ENCODE data around the gene SYT1.

The SYT1 gene

GRCh38 chr12:79301181-79301580 lies 436.6 kb downstream of the SYT1 start:
- DNase-seq, result no peak

GRCh38 chr12:79302162-79302814 lies 437.7 kb downstream of the SYT1 start:
- DNase-seq, result no peak

DNA sequence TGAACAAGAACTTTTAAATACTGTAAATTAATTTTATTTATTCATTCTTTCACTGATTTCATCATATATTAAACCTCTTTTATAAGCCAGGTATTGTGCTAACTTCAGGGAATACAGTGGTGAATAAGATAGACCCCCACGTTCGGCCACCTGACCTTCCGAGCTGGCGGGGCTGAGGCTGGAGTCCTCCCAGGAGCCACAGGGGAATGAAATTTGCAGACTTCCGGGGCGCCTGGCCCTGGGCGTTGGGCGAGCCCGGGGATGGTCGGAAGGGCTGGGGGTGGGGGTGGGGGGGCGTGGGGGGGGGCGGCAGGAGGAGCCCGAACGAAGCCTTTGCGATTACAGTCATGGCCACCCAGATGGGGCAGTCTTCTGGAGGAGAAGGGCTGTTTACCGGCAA lies 442.8 kb downstream of the SYT1 start:
- DNase-seq, result no peak

- no peak for DNase-seq
Measured at GRCh38 chr12:79309039-79309438, 444.5 kb downstream of the SYT1 start.

DNA sequence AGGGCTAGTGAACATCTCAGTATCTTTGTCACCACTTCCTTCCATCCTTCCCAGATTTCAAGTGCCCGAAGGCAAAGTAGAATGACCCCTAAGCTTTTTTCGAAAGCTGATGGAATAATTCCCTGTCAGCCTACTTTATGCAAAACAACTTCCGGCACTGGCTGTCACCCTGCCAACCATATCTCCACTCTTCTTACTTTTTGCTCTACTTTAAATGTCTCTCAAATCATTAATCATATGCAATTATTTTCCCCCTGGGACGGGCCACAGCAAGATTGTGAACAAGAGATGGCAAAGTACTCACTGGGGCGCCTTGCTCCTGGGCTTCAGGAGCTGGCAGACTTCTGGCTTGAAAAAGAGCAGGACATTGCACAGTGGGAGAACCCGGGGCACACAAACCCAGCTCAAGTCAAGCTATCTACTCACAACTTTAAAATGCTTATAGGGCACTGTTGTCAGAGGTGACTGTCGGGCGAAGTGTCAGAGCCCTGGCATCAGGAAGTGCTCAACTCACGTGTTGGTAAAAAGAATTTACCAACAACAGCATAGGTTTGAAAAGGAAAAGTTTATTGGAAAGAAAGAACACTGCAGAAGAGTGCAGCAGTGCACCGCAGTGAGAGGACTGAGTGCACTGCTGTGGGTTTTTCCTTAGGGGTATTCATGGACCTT lies 452.7 kb downstream of the SYT1 start:
- DNase-seq, result no peak

- DNase-seq, result no peak
Measured at GRCh38 chr12:79322905-79323304, 458.3 kb downstream of the SYT1 start.

DNA sequence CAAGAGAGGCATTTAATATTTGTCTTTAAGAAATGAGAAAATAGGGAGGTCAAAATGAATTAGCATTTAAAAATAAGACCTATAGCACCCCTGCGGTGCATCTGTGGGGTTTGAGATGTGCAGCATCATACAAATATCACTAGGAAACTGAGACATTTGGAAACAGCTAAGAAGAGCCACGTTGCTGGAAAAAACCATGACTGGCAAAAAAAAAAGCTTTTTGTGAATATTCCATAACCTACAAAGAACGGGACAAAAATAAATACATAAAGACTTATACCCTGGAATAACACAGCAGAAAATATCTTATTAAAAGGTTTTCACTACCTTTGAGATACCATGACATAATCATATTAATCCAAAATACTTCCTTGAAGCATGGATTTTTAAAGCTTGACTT lies 460.0 kb downstream of the SYT1 start:
- DNase-seq, result no peak

DNA sequence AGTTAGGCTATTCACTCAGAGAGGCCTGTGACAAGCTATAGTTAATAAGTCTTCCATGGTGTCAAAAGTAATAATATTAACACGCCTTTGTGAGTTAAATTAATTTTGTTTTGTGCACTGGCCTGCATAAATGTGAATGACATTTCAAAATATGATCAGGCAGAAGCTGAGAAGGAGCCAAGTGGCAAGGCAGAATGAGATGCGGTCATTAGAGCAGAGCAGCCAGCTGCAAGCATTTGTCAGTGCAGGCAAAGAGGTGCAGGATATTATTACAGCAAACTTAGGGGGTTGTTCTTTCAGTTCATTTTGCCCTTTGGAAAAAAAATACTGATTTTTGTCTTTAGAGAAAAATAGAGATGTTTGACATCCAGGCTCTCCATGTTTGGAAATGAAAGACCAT lies 461.6 kb downstream of the SYT1 start:
- DNase-seq, result no peak

GRCh38 chr12:79326663-79327062 lies 462.1 kb downstream of the SYT1 start:
- DNase-seq, result no peak

- DNase-seq, result no peak
Measured at GRCh38 chr12:79327465-79327864, 462.9 kb downstream of the SYT1 start.

GRCh38 chr12:79329933-79330332 lies 465.4 kb downstream of the SYT1 start:
- no peak for DNase-seq

- DNase-seq, result no peak
Measured at GRCh38 chr12:79331870-79332269, 467.3 kb downstream of the SYT1 start.

GRCh38 chr12:79333144-79333543 lies 468.6 kb downstream of the SYT1 start:
- no peak for DNase-seq

GRCh38 chr12:79337662-79338290 lies 473.2 kb downstream of the SYT1 start:
- DNase-seq, result no peak

DNA sequence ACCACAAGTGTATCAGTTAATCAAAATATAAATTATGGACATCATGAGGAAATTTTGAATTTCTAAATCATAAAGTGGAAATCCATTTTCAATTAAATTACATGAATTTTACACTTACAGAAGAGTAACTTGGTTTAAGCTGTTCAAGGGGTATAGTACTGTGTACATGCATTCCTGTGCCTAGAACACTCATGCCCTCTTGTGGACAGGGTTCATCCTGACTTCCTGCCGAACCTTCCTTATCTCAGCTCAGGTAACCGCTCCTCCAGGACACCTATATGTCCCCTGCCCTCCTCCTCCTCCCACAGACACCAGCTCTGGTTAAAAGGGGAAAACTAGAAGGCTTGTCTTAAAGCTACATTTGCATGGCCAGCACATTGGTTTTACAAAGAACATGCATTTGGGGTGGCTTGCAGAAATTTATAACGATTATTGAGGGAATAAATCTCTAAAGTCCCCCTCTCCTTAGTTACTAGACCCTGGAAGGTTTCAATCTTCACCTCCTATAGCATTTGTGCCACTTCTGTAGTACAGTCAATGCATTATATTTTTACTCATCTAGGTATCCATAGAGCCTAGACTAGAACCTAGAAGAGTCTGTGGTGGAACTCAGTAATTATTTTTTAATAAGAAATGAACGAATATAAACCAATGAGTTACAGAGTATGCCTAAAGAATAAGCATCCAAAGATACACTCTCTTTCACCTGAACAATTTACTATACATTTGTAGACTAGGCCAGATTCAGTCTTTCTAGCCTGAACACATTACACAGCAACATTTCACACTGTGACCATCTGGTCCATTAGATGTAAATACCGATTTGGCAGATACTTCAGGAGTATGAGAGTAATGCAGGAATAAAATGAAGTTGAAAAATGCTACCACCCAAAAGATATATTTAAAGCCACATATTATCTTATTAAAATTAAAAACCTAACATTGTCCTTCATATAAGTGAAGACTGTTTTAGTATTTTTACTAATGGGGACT lies 480.6 kb downstream of the SYT1 start:
- no peak for DNase-seq

GRCh38 chr12:79347866-79348265 lies 483.3 kb downstream of the SYT1 start:
- no peak for DNase-seq

DNA sequence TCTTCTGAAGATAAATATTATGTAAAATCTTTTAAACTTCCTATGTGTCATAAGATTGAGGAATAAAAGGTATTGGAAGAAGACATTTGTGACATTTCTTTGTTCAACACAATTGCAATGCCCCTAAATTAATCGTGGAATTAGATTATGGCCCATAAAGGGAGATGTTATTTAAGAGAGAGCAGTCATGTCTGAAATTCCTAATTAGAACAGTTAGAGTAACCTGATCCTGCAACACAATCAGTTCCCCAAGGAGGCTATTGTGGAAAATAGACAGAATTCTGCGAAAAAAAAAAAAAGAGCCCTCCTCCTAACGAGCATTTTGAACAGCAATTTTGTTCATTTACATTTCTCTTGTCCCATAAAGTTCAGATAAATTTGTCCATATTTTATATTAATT lies 486.7 kb downstream of the SYT1 start:
- DNase-seq, result no peak

GRCh38 chr12:79356216-79356615 lies 491.6 kb downstream of the SYT1 start:
- no peak for DNase-seq

GRCh38 chr12:79357048-79357447 lies 492.5 kb downstream of the SYT1 start:
- DNase-seq, result no peak

- no peak for DNase-seq
Measured at GRCh38 chr12:79358716-79359300, 494.2 kb downstream of the SYT1 start.

- no peak for DNase-seq
Measured at GRCh38 chr12:79360286-79360685, 495.7 kb downstream of the SYT1 start.

DNA sequence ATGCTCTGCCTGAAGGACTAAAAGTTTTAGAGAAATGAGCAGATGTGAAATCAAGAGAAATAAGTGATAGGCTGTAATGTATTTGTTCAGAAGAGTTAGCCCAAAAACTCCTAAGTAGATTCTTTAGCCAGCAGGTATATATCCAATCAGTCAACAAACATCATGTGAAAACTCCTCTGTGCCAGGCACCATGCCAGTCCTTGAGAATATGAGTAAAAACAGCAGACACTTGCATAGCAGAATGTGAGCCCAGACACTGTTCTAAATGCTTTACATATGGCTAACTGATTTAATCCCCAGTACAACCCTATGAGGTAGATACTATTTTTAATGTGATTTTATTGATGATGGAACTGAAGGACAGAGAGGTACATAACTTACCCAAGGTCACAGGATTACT lies 496.4 kb downstream of the SYT1 start:
- DNase-seq, result no peak

DNA sequence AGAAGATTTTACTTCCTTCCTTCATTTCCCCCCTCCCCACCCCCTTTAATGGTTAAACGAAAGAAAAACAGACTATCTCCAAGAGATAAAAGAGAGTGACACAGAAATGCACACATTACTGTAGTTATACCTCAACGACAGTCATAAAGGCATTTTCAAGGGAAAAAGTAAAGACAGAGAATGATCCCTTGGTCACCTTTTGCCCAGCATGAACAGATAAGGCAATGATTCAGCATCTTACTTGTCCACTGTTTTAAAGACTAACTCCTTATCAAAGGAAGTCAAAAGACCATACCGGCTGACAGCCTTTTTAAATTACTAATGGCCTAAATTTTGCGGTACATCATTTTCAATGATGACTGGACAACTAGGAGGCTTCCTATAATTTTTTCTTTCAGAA lies 499.6 kb downstream of the SYT1 start:
- DNase-seq, result no peak
